NCI-H1048 (cell line): ENCODE results near the gene WDR45B.

Experiments
- DNase-seq: peaks from one replicate; lab custom pipeline; 2025; lab: John Stamatoyannopoulos, UW

WDR45B gene

DNA sequence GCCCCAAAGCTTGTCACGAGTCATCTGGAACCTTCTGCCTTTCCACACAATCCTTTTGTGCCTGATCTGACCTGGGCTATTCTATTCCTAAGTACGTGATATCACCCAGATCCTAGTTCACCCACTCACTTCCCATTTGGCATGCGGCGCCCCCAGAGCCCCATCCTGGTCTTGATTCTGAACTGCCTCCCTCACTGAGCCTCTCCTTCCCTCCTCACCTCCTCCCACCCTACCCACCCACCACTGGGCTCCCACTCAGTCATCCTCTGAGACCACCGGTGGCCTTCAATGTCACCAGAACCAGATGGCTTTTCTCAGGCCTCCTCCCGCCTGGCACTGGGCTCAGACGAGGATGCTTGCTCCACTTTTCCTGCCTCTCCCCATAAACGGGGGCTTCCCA lies 18.5 kb downstream of the WDR45B start:
- DNase-seq: no peak

DNA sequence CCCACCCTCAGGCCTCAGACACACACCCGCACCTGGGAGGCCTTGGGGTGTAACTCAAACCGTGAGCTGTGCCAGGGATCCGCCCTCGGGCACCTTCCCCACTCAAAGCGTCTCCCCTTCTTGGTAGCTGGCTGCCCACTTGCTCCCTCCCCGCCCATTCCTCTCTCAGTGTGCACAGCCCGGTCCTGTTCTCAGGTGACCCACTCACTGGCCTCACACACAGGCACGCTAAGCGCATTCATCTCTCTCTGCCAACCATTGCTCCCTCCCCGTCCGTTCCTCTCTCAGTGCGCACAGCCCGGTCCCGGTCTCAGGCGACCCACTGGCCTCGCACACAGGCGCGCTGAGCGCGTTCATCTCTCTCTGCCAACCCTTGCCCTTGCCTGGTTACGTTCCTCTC lies 20.8 kb downstream of the WDR45B start:
- DNase-seq: no peak

DNA sequence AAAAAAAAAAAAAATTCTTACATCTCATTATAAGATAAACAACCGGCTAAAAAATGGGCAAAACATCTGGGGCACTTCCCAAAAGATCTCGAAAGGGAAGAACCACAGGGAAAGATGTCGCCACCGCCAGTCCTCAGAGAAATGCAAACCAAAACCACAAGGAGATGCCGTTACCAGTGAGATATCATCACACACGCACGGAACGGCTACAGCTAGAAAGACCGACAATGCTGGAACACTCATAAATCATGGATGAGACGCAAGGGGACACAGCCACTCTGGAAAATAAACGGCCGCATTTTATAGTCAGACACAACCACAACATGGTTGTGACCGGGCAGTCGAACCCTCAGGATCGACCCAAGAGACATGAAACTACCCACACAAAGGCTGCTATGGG lies 24.5 kb downstream of the WDR45B start:
- no peak for DNase-seq

DNA sequence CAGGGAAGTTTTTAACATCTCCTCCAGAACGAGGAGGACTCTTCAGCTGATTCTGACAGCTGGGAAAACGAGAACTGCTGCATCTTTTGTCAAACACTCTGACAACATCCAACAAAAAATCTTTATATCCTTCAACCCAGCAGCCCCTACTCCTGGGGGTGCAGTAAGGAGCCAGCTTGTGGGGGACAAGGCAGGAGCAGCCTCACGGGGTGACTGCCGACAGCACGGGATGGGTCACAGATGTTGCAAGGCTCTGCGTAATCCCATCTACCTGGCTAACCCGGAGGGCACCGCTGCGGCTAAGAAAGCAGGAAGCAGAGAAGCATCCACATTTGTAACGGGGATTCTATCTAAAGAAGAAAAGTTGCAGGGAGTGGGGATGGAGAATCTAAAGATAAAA lies 28.6 kb downstream of the WDR45B start:
- no peak for DNase-seq

DNA sequence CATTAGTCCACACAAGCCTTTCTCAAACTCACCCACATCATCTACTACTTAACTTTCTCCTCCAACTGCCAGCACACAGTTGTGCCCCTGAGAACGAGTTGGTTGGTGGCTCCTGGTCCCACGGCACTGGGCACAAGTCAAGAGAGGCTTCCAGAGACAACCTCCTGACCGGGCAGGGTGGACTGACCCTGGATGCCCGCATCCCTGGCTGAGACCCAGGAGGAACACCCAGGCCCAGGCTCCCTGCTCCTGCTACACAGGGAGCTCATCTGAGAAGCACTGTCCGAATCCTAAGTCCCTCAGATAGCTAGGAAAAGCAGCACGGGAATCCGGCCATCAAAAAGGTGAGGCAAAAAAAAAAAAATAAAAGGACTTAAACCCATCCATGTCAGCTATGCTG lies 29.0 kb downstream of the WDR45B start:
- DNase-seq: no peak

DNA sequence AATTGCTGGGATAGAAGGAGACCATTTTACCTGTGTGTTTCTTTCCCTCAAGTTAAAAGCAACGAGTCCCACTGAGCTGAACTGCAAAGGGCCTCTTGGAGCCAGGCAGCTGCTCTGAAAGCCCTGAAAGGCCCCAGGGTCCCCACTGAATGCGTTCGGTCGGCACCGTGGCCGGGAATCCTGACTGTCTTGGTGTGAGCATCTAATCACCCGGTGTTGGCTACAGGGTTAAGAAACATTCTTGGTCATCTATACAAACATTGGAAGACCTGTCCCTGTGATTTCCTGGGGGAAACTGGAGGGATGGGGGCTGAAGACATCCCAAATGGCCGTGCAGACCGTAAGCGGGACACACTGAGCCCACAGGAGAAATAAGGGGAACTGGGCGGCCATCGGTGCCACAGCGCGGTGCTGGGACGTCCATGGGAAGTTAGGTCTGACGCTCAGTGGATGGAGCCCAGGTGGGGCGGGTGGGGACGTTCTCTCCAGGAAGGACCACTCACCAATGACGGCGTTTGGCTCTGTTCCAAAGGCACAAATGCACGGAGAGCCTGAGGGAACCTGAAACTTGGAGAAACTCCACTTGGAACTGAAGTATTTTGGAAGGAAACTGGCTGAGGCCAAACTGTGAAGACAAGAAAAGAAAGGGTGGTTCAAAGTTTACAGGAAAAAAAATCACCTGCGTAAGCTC lies 32.1 kb downstream of the WDR45B start:
- DNase-seq: no peak

DNA sequence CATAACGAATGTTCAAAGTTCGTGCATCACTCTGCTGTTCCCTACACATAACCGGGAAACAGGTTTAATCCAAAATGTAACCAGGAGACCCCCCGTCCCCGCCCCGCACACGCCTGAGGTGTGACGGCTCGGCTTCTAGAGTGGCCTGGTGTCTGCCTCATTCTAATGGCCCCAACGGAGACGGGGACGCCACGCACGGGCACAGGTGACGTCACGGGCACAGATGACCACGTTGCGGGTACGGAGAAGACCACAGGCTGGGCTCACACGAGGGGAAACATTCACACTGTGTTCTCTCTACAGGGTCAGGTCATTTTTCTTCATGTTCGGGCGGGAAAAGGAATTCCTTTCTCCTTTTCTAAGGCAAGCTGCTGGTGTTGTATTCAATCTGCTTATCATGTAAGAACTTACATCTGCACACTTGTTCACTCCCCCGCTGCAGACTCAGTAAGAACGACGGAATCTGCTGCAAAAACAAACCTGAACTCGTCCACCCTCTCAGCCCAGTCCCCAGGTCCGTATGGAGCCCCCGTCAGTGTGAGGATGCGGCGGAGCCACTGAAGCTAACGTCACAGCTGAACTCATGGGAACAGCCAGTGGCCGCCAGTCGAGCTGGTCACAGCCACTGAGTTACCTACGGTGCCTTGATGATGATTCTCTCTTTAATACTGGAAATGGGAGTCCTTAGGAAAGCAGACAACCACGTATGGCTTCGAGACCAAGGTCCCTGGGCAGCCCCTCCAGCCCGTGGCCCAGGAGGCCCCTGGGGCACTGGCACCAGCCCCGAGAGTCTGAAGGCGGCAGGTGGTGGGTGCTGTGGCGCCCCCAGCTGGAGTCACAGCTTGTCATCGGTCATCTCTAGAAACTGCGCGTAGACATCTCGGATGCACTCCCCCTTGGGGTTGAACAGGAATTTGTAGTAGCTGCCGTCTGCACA lies 32.9 kb downstream of the WDR45B start:
- no peak for DNase-seq

DNA sequence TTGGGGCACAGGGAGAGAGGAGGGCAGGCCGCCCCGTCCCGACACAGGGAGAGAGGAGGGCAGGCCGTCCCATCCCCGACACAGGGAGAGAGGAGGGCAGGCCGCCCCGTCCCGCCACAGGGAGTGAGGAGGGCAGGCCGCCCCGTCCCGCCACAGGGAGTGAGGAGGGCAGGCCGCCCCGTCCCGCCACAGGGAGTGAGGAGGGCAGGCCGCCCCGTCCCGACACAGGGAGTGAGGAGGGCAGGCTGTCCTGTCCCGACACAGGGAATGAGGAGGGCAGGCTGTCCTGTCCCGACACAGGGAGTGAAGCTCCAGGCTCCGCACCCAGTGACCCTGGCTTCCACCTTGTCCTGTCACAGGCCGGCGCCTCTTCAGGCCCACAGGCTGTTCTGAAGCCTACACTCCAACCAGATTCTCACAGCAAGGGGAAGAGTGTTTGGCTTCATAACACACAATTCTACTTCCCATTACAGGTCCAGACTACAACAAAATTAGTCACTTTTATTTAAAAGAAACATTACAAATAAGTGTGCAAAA lies 34.1 kb downstream of the WDR45B start:
- DNase-seq: no peak

DNA sequence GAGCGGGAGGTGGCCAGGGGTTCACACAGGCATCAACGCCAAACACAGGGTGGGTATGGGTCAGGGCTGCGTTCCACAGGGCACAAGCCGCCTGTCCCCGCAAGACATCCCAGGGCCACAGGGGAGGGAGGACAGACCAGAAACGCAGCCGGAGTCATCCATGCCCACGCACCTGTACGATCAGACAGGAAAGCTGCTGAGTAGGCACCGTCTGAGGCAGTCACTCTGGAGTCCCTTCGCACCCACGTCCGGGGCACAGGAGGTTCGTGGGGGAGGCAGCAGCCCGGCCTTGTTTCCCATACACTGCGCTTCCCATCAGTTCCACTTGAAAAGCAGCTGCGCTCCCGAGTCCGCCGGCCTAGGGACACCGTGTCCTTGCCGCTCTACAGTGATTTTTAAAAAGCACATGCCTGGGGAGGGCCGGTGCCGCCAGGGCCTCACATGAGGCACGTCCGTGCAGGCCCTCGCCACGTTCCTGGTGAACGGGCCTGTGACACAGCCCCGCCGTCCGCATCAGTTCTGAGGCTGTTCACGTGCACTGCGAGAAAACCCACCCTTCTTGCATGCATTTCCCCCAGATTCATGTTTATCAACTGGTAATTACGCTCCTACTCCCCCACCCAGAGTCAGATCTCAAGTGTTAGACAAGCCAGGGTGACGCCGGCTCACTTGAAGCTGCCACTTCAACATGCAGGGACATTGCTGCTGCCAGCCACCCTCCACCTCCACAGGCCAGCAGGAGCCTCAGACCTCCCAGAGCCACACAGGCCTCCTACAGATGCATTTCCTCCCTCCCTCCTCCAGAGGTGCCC lies 34.8 kb downstream of the WDR45B start:
- DNase-seq: no peak

DNA sequence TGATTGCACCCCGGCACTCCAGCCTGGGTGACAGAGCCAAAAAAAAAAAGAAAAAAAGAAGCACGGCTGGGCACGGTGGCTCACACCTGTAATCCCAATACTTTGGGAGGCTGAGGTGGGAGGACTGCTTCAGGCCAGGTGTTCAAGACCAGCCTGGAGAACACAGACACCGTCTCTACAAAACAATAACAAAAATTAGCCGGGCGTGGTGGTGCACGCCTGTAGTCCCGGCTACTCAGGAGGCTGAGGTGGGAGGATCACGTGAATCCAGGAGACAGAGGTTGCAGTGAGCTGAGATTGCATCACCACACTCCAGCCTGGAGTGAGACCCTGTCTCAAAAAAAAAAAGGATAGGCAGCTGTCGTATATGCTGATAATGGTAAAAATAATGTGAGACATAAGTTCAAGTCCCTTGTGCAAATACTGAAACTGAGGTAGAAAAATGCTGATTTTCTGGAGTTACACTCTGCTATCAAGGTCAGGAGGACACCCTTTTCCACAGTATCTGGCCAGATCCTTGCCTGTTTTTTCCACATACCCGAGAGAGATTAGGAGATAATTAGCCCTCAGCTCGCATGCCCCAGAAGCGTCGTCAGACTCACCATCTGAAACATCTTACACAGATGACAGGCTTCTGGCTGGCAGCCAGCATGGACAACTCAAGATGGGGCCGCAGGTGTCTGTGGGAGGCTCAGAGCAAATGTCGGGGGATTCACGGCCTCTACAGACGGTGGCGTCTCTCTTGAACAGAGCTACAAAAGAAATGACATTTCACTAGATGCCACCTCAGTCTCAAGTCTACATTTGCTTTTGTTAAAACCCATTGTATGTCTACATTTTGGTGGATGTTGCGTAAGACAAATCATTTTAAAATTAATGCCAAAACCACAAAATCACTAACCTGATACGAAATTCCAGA lies 36.8 kb downstream of the WDR45B start:
- DNase-seq: no peak

DNA sequence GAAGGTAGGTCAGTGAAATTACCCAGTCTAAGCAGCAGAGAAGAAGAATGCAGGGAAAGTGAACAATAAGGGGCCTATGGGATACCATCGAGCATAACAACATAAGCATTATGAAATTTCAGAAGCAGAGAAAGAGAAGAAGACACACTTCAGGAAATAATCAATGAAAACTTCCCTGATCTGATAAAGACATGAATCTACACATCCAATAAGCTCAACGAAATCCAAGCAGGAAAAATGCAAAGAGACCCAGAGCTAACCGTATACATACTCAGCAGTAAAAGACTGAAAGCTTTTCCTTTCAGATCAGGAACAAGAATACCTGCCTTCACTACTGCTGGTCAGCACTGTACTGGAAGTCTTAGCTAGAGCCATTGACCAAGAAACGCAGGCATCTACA lies 38.6 kb downstream of the WDR45B start:
- no peak for DNase-seq

DNA sequence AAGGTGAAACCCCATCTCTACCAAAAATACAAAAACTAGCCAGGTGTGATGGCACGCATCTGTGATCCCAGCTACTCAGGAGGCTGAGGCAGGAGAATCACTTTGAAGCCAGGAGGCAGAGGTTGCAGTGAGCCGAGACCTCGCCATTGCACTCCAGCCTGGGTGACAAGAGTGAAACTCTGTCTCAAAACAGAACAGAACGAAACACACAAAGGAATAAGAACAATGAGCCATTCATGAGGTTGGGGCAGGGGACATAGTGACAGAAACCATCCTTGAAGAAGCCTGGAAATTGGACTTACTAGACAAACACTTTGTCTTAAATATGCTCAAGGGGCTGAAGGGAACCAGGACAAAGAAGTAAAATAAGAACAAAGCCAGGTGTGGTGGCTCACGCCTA lies 39.4 kb downstream of the WDR45B start:
- no peak for DNase-seq

DNA sequence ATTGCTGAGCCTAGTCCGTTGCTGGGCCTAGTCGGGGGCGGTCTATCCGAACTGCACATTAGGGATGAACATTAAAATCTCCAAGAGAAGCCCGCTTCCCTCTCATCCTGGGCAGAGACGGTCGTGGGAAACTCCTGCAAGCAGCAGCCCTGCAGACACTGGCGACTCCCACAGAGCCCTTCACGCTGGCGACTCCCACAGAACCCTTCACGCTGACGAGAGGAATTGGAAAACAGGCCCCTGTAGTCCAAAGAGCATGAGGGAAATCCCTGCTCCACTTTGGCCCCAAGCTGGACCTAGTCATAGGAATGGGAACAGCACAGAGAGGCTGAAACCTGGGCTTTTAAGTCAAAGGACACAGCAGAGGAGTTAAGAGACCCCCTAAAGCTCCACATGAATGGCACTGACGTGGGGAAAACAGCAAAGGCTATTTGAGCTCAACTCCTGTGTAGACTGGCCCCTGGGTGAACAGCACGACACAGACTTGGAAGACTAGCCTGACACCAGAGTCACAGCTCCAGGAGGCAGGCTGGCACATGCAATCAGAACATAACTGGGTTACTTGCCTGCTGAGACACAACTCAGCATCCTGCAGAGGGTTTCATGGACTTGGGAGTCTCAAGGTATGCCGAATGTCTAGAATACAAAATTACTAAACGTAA lies 42.2 kb downstream of the WDR45B start:
- DNase-seq: no peak

DNA sequence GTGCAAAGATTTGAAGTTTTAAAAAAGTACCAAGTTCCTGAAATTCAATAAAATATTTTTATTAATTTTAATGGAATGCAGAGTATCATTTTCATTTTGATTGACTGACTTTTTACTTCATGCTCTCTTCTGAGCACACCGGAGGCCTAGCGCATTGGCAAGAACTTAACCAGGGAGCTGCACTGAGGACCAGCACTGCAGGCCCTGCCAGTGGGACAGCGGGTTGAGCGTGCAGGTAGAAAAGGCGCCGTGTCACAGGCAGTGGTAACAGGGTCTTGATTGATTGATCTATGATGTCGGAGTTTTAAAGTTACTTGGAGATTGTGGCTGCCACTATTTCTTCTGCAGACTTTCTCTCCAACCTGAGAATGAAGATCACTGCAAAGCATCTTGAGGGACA lies 43.7 kb downstream of the WDR45B start:
- no peak for DNase-seq

DNA sequence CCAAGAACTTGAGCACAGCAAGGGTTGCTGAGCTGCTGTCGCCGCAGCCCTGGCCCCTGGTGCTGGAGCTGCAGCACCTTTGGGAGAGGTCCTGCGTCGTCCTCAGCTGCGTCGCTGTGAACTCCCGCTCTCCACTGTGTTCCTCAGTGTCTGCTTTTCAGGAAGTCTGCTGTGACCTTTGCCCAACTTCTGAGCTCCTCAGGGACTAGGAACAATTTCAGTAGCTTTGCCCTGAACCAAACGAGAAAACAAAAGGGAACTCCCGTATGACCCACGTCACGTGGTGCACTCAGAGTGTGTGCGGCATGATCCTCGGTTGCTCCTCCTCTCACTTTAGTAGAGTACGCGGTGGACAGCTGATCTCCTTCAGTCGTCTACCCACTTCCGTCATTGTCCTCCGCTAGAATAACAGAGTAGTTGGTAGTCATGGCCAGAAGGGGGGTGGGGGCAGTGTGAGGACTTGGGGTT lies 44.2 kb downstream of the WDR45B start:
- DNase-seq: no peak

DNA sequence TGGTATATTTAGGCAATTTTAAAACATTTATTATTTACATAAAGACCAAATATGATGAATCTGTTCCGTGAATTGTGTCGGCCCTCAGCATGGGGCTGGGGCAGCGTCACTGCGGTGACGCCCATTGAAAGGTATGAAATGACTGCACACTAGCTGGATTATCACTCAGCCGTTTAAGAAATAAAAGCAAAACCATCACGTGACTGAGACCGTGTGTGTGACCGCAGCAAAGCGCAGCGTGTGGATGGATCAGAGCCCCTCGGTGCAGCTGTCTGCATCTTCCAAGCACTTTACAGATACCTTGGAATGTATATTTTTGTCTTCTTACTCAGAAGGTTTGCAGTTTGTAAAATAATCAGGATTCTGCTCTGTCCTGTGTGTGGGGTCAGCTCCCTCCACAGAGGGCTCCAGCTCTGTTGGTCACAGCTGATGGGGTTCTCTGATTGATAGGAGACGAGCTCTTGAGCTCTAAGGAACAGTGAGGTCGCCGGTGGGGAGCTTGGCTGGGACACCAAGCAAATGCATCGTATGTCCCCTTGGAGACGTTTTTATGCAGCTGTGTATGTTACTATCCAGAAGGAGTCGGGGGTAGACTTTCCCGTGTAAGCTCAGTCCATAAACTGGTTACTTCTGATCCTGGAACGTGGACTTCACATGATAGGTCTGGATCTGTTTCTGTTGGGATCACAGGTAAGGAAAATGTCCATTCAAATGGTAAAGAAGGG lies 45.1 kb downstream of the WDR45B start:
- DNase-seq: no peak

DNA sequence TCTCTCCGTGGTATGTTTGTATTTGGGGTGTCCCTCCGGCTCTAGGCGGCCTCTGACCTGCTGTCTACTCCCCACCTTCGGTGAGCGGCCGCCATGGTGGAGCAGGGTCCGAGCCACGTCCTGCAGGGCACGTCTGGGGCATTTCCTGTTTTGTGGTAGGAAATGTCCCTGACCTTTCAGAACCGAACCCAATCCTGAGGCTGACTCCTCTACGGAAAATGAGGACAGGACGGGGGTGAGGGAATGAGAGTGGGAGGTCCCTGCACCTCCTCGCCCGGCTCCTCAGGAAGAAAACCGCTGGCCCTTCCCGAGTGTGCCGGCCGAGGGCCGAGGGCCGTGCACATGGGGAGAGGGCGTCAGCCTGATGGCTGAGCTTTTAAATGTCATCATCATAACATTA lies 45.8 kb downstream of the WDR45B start:
- no peak for DNase-seq

DNA sequence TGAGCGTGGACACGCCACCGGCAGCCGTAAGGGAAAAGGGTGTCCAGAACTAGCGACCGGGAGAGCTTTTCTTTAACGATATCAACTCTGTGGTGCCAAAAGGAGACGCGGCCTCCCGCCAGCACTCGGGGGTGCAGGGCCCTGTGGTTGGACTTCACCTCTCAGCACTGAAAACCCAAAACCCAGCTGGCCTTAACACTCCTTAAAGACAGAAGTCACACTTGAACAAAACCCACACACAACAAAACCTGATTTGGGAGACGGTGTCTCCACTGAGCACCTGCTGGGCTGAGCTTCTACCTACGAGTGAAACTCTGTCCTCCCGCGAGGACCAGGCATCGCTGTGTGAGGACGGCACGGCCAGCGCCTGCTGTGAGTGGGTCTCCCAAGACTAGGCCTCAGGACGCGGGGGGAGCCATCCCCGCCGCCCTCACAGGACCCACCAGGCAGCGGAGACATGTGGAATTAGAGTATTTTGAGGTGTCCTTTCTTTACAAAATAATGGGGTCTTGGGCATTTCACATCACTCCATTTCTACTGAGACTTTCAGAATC lies 46.7 kb downstream of the WDR45B start:
- DNase-seq: no peak

DNA sequence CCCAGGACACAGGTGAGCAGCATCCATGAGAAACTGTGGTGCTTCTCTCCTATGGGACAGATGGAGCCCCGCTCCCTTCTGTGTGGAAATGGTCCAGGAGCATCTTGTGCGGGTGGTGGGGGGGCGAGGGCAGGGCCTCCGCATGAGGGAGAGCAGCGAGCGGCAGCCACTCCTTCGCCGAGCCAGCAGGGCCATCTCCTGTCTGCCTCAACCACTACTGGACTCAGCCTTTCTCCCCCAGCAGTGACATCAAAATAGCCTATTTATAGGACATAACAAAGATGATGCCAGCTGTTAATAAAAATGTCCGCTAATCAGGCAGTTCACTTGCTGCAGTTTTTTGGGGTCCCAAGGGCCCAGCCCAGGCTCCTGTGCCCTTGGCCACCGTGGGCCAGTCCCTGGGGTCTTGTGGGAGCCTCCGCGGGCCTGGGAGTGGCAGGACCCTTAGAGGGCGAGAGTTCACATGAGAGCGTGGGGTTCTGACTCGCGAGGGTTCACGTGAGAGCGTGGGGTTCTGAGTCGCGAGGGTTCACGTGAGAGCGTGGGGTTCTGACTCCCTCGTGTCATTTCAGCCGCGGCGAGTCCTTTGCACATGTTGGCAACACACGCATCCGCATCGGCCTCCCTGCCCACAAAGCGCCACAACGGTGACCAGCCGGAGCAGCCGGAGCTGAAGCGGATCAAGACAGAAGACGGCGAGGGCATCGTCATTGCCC lies 47.4 kb downstream of the WDR45B start:
- DNase-seq: no peak
